Measurements from ENCODE around the gene PGPEP1.
"Not testable (repeated sequence)": the region's sequence is repeated elsewhere in the genome, so short reads cannot be mapped to it uniquely, and the experiment has no call there.

PGPEP1 gene

GRCh38 chr19:18393836-18394235 lies 53.4 kb downstream of the PGPEP1 start:
- DNase-seq, result no peak

GRCh38 chr19:18396471-18397241 lies 56.3 kb downstream of the PGPEP1 start:
- no peak for DNase-seq

- peak; percentile 29 for DNase-seq
Measured at GRCh38 chr19:18397242-18398202, 57.1 kb downstream of the PGPEP1 start, which contains the start of gene LRRC25. TSS of gene LRRC25 (minus strand) at chr19:18397622. CDS start at chr19:18396963, 659 bp downstream.

GRCh38 chr19:18399008-18399407 lies 58.6 kb downstream of the PGPEP1 start:
- DNase-seq, result no peak

- peak; percentile 35 for DNase-seq
Measured at GRCh38 chr19:18401580-18402112, 61.2 kb downstream of the PGPEP1 start.

GRCh38 chr19:18402455-18403248 lies 62.3 kb downstream of the PGPEP1 start:
- DNase-seq, result not testable (repeated sequence)

- DNase-seq, result not testable (repeated sequence)
Measured at GRCh38 chr19:18405754-18406153, 65.4 kb downstream of the PGPEP1 start.

- DNase-seq, result no peak
Measured at GRCh38 chr19:18406749-18407148, 66.4 kb downstream of the PGPEP1 start.

GRCh38 chr19:18408053-18408476 lies 67.7 kb downstream of the PGPEP1 start:
- peak; percentile 40 for DNase-seq

GRCh38 chr19:18412610-18413239 lies 72.3 kb downstream of the PGPEP1 start:
- no peak for DNase-seq

GRCh38 chr19:18414504-18415177 lies 74.2 kb downstream of the PGPEP1 start:
- no peak for DNase-seq

- DNase-seq, result peak; percentile 81
Measured at GRCh38 chr19:18415178-18415867, 74.9 kb downstream of the PGPEP1 start.

GRCh38 chr19:18416778-18417249 lies 76.4 kb downstream of the PGPEP1 start:
- peak; percentile 91 for DNase-seq

- peak; percentile 90 for DNase-seq
Measured at GRCh38 chr19:18417250-18418028, 77.0 kb downstream of the PGPEP1 start.

- DNase-seq, result no peak
Measured at GRCh38 chr19:18418029-18418482, 77.7 kb downstream of the PGPEP1 start.

GRCh38 chr19:18418483-18419194 lies 78.2 kb downstream of the PGPEP1 start:
- peak; percentile 68 for DNase-seq

GRCh38 chr19:18419195-18419698 lies 78.8 kb downstream of the PGPEP1 start, which contains the start of gene SSBP4:
TSS of gene SSBP4 (plus strand) at chr19:18419398. CDS start at chr19:18419649, 251 bp downstream.
- DNase-seq, result peak; percentile 90
